SK-N-SH treated with all-trans-retinoic acid at 6 μM for 48 hours (cell line): ENCODE data around the gene RGMA.

Experiments used
- ATAC-seq: fragments of 200-7000 bp; cut with Tn5 transposase; 3 replicates; pipeline ENCODE4 v1.9.1; 2020; ENCODE audit warnings: mild to moderate bottlenecking, moderate library complexity
- ARNTL ChIP-seq: fragments of 450-650 bp; formaldehyde crosslinking; IDR thresholded peaks from 2 replicates; pipeline ENCODE4 v1.5.0; 2020; ENCODE audit warnings: low read depth, mild to moderate bottlenecking, moderate library complexity, borderline replicate concordance
- BACH2 ChIP-seq: fragments of 250-450 bp; sonication (Bioruptor Pico); IDR thresholded peaks from 2 replicates; pipeline ENCODE4 v1.9.0; 2021; ENCODE audit warnings: mild to moderate bottlenecking, borderline replicate concordance
- CSDC2 ChIP-seq: fragments of 250-450 bp; sonication (Bioruptor Pico); IDR thresholded peaks from 2 replicates; pipeline ENCODE4 v1.5.0; 2020; ENCODE audit warnings: mild to moderate bottlenecking, moderate library complexity
- ESRRG ChIP-seq: fragments of 250-450 bp; sonication (Bioruptor Pico); IDR thresholded peaks from 2 replicates; pipeline ENCODE4 v1.6.1; 2021; ENCODE audit warnings: mild to moderate bottlenecking
- GLIS3 ChIP-seq: fragments of 250-450 bp; sonication (Bioruptor Pico); IDR thresholded peaks from 2 replicates; pipeline ENCODE4 v1.5.0; 2020; ENCODE audit warnings: mild to moderate bottlenecking, moderate library complexity
- ISL1 ChIP-seq: fragments of 250-450 bp; sonication (Bioruptor Pico); IDR thresholded peaks from 2 replicates; pipeline ENCODE4 v2.1.2; 2022; ENCODE audit warnings: mild to moderate bottlenecking, moderate library complexity
- PATZ1 ChIP-seq: fragments of 250-450 bp; sonication (Bioruptor Pico); IDR thresholded peaks from 2 replicates; pipeline ENCODE4 v1.8.0; 2020; ENCODE audit warnings: mild to moderate bottlenecking, moderate library complexity, borderline replicate concordance
- PPARA ChIP-seq: fragments of 250-450 bp; sonication (Bioruptor Pico); IDR thresholded peaks from 2 replicates; pipeline ENCODE4 v1.5.0; 2020; ENCODE audit warnings: mild to moderate bottlenecking, borderline replicate concordance
- RARB ChIP-seq: fragments of 250-450 bp; sonication (Bioruptor Pico); IDR thresholded peaks from 2 replicates; pipeline ENCODE4 v1.8.0; 2021; ENCODE audit warnings: mild to moderate bottlenecking, moderate library complexity
- SNAI2 ChIP-seq: fragments of 250-450 bp; sonication (Bioruptor Pico); IDR thresholded peaks from 2 replicates; pipeline ENCODE4 v1.5.0; 2020; ENCODE audit warnings: mild to moderate bottlenecking, moderate library complexity
- TOX ChIP-seq: fragments of 250-450 bp; sonication (Bioruptor Pico); IDR thresholded peaks from 2 replicates; pipeline ENCODE4 v1.8.0; 2021; ENCODE audit warnings: mild to moderate bottlenecking, moderate library complexity, borderline replicate concordance
- ZC3H10 ChIP-seq: fragments of 250-450 bp; sonication (Bioruptor Pico); IDR thresholded peaks from 2 replicates; pipeline ENCODE4 v1.5.1; 2021; ENCODE audit warnings: mild to moderate bottlenecking, moderate library complexity
- ZFP3 ChIP-seq: fragments of 250-450 bp; sonication (Bioruptor Pico); IDR thresholded peaks from 2 replicates; pipeline ENCODE4 v1.5.0; 2020; ENCODE audit warnings: mild to moderate bottlenecking, moderate library complexity
- ZFP30 ChIP-seq: fragments of 450-650 bp; formaldehyde crosslinking; IDR thresholded peaks from 2 replicates; pipeline ENCODE4 v1.5.0; 2022; ENCODE audit warnings: mild to moderate bottlenecking, moderate library complexity
- ZNF565 ChIP-seq: fragments of 450-650 bp; formaldehyde crosslinking; conservative IDR thresholded peaks from 2 replicates; pipeline ENCODE4 v1.5.0; 2020; ENCODE audit warnings: low read depth, mild to moderate bottlenecking, moderate library complexity
- ZNF70 ChIP-seq: fragments of 450-650 bp; formaldehyde crosslinking; IDR thresholded peaks from 2 replicates; pipeline ENCODE4 v1.5.0; 2020; ENCODE audit warnings: mild to moderate bottlenecking, moderate library complexity
- ZNF8 ChIP-seq: fragments of 450-650 bp; formaldehyde crosslinking; IDR thresholded peaks from 2 replicates; pipeline ENCODE4 v1.5.0; 2020; ENCODE audit warnings: mild to moderate bottlenecking, moderate library complexity
- TF ChIP-seq, protein P1 (sequence below): fragments of 250-450 bp; sonication (Bioruptor Pico); IDR thresholded peaks from 2 replicates; pipeline ENCODE4 v1.5.1; 2020; ENCODE audit warnings: low read depth, mild to moderate bottlenecking, moderate library complexity
- TF ChIP-seq, protein P2 (sequence below): fragments of 250-450 bp; sonication (Bioruptor Pico); IDR thresholded peaks from 2 replicates; pipeline ENCODE4 v1.8.0; 2021; ENCODE audit warnings: low read depth, mild to moderate bottlenecking, moderate library complexity, borderline replicate concordance
- TF ChIP-seq, protein P3 (sequence below): fragments of 250-450 bp; sonication (Bioruptor Pico); IDR thresholded peaks from 2 replicates; pipeline ENCODE4 v1.5.0; 2020; ENCODE audit warnings: mild to moderate bottlenecking, moderate library complexity
- TF ChIP-seq, protein P4 (sequence below): fragments of 250-450 bp; sonication (Bioruptor Pico); IDR thresholded peaks from 2 replicates; pipeline ENCODE4 v1.5.1; 2021; ENCODE audit warnings: mild to moderate bottlenecking, moderate library complexity

The RGMA gene

DNA sequence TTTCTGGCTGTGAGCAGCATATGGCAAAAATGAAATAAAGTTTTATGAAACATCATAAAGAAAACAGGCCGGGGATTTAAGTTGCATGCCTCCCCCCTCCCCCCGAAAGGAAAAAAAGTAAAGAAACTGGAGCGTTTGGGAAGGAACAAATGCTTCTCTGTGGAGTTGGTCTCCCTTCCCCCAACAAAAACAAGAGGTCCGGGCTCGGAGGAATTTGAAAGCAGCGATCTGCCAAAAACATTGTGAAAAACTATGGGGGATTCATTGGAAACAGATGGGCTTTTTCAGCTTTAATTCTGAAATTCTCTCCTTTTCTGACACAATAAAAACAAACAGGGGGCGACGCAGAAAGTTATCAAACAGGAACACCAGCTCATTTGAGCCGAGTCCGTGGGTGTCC, 17.0 kb downstream of the RGMA start:
- TF ChIP-seq ARNTL (no peak), ESRRG (no peak), PPARA (CRISPR knock-in tag) (no peak), TOX (CRISPR knock-in tag) (no peak), BACH2 (CRISPR knock-in tag) (no peak), SNAI2 (CRISPR knock-in tag) (no peak), PATZ1 (CRISPR knock-in tag) (no peak; the same call in 1 of the 2 replicates), ZNF70 (CRISPR knock-in tag) (no peak), ZC3H10 (CRISPR knock-in tag) (no peak), ISL1 (CRISPR knock-in tag) (no peak), GLIS3 (CRISPR knock-in tag) (no peak), ZFP3 (CRISPR knock-in tag) (no peak), ZNF8 (CRISPR knock-in tag) (no peak), ZNF565 (CRISPR knock-in tag) (no peak), RARB (CRISPR knock-in tag) (no peak), ZFP30 (CRISPR knock-in tag) (no peak)
- TF ChIP-seq, protein P1, sequence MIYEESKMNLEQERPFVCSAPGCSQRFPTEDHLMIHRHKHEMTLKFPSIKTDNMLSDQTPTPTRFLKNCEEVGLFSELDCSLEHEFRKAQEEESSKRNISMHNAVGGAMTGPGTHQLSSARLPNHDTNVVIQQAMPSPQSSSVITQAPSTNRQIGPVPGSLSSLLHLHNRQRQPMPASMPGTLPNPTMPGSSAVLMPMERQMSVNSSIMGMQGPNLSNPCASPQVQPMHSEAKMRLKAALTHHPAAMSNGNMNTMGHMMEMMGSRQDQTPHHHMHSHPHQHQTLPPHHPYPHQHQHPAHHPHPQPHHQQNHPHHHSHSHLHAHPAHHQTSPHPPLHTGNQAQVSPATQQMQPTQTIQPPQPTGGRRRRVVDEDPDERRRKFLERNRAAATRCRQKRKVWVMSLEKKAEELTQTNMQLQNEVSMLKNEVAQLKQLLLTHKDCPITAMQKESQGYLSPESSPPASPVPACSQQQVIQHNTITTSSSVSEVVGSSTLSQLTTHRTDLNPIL, result no peak
- TF ChIP-seq, protein P2, sequence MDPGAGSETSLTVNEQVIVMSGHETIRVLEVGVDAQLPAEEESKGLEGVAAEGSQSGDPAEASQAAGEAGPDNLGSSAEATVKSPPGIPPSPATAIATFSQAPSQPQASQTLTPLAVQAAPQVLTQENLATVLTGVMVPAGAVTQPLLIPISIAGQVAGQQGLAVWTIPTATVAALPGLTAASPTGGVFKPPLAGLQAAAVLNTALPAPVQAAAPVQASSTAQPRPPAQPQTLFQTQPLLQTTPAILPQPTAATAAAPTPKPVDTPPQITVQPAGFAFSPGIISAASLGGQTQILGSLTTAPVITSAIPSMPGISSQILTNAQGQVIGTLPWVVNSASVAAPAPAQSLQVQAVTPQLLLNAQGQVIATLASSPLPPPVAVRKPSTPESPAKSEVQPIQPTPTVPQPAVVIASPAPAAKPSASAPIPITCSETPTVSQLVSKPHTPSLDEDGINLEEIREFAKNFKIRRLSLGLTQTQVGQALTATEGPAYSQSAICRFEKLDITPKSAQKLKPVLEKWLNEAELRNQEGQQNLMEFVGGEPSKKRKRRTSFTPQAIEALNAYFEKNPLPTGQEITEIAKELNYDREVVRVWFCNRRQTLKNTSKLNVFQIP (CRISPR knock-in tag), result no peak
- TF ChIP-seq, protein P3, sequence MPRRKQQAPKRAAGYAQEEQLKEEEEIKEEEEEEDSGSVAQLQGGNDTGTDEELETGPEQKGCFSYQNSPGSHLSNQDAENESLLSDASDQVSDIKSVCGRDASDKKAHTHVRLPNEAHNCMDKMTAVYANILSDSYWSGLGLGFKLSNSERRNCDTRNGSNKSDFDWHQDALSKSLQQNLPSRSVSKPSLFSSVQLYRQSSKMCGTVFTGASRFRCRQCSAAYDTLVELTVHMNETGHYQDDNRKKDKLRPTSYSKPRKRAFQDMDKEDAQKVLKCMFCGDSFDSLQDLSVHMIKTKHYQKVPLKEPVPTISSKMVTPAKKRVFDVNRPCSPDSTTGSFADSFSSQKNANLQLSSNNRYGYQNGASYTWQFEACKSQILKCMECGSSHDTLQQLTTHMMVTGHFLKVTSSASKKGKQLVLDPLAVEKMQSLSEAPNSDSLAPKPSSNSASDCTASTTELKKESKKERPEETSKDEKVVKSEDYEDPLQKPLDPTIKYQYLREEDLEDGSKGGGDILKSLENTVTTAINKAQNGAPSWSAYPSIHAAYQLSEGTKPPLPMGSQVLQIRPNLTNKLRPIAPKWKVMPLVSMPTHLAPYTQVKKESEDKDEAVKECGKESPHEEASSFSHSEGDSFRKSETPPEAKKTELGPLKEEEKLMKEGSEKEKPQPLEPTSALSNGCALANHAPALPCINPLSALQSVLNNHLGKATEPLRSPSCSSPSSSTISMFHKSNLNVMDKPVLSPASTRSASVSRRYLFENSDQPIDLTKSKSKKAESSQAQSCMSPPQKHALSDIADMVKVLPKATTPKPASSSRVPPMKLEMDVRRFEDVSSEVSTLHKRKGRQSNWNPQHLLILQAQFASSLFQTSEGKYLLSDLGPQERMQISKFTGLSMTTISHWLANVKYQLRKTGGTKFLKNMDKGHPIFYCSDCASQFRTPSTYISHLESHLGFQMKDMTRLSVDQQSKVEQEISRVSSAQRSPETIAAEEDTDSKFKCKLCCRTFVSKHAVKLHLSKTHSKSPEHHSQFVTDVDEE (CRISPR knock-in tag), result no peak
- TF ChIP-seq, protein P4, sequence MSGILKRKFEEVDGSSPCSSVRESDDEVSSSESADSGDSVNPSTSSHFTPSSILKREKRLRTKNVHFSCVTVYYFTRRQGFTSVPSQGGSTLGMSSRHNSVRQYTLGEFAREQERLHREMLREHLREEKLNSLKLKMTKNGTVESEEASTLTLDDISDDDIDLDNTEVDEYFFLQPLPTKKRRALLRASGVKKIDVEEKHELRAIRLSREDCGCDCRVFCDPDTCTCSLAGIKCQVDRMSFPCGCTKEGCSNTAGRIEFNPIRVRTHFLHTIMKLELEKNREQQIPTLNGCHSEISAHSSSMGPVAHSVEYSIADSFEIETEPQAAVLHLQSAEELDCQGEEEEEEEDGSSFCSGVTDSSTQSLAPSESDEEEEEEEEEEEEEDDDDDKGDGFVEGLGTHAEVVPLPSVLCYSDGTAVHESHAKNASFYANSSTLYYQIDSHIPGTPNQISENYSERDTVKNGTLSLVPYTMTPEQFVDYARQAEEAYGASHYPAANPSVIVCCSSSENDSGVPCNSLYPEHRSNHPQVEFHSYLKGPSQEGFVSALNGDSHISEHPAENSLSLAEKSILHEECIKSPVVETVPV (CRISPR knock-in tag), result no peak
- peak; percentile 11; the same call in 2 of the 3 replicates for ATAC-seq

DNA sequence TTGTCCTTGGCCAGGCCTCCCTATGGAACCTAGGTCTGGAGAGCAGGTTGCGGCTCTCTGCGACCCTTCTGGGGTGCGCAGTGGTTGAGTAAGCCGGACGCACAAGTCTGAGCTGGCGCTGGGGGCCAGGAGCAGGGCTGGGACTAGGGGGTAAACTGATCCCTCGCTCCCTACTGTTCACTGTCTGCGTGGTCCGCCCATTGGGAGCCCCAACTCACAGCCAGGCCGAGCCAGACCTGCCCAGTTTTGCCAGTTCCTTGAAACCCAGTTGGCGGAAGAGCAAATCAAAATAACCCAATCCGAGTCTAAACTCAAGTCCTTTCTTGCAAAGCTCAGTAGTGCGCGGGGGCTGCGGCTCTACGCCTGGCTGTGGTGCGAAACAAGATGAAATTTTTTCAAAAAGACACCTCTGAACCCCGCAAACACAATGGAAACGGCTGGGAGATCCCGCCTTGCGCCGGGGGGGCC, 17.5 kb downstream of the RGMA start:
- no peak for ATAC-seq
- no peak for TF ChIP-seq CSDC2 (CRISPR knock-in tag)
- TF ChIP-seq SNAI2 (CRISPR knock-in tag), result no peak
- TF ChIP-seq TOX (CRISPR knock-in tag), result no peak
- TF ChIP-seq, protein P2 (CRISPR knock-in tag), result no peak
- TF ChIP-seq, protein P3 (CRISPR knock-in tag), result no peak
- TF ChIP-seq ISL1 (CRISPR knock-in tag), result no peak
- TF ChIP-seq ZC3H10 (CRISPR knock-in tag), result no peak
- TF ChIP-seq ZFP3 (CRISPR knock-in tag), result no peak
- TF ChIP-seq ZNF565 (CRISPR knock-in tag), result no peak
- no peak for TF ChIP-seq ARNTL
- no peak for TF ChIP-seq PATZ1 (CRISPR knock-in tag)
- TF ChIP-seq, protein P4 (CRISPR knock-in tag), result no peak
